WTC11 (cell line): ENCODE measurements around the gene SOX6.

ENCODE experiments used
- CTCF ChIP-seq: fragments of 200-600 bp; IDR thresholded peaks from 2 replicates; pipeline ENCODE4 v1.8.0; 2022; ENCODE audit warnings: antibody characterized with exemption
- ELF4 ChIP-seq: sonication (generic); formaldehyde crosslinking; IDR thresholded peaks from 2 replicates; pipeline ENCODE4 v1.8.1; 2022; ENCODE audit warnings: low read depth, mild to moderate bottlenecking, moderate library complexity, missing genetic modification reagents
- ETV6 ChIP-seq: sonication (generic); formaldehyde crosslinking; IDR thresholded peaks from 2 replicates; pipeline ENCODE4 v1.8.1; 2022; ENCODE audit warnings: mild to moderate bottlenecking, missing genetic modification reagents
- IRF2 ChIP-seq: sonication (generic); formaldehyde crosslinking; IDR thresholded peaks from 2 replicates; pipeline ENCODE4 v1.8.0; 2022; ENCODE audit warnings: low read depth, missing genetic modification reagents, borderline replicate concordance
- NFYB ChIP-seq: sonication (generic); formaldehyde crosslinking; conservative IDR thresholded peaks from 2 replicates; pipeline ENCODE4 v1.8.0; 2022; ENCODE audit warnings: low read depth, missing genetic modification reagents
- SP1 ChIP-seq: sonication (generic); formaldehyde crosslinking; conservative IDR thresholded peaks from 2 replicates; pipeline ENCODE4 v1.8.1; 2022; ENCODE audit warnings: missing genetic modification reagents
- TEAD4 ChIP-seq: sonication (generic); formaldehyde crosslinking; IDR thresholded peaks from 2 replicates; pipeline ENCODE4 v1.8.0; 2022; ENCODE audit warnings: mild to moderate bottlenecking, missing genetic modification reagents
- ZNF423 ChIP-seq: fragments of 250-450 bp; sonication (Bioruptor Pico); IDR thresholded peaks from 2 replicates; pipeline ENCODE4 v2.1.2; 2022; ENCODE audit warnings: mild to moderate bottlenecking, moderate library complexity
- TF ChIP-seq, protein P1 (sequence below): sonication (generic); formaldehyde crosslinking; IDR thresholded peaks from 2 replicates; pipeline ENCODE4 v1.8.1; 2022; ENCODE audit warnings: mild to moderate bottlenecking, moderate library complexity, missing genetic modification reagents
- TF ChIP-seq, protein P2 (sequence below): sonication (generic); formaldehyde crosslinking; IDR thresholded peaks from 2 replicates; pipeline ENCODE4 v1.8.1; 2023; ENCODE audit warnings: mild to moderate bottlenecking, missing genetic modification reagents, moderate library complexity

GRCh38 chr11:16171882-16172281, 184.5 kb downstream of the SOX6 start:
- TF ChIP-seq CTCF = no peak
- TF ChIP-seq SP1 = no peak
- TF ChIP-seq, protein P1, sequence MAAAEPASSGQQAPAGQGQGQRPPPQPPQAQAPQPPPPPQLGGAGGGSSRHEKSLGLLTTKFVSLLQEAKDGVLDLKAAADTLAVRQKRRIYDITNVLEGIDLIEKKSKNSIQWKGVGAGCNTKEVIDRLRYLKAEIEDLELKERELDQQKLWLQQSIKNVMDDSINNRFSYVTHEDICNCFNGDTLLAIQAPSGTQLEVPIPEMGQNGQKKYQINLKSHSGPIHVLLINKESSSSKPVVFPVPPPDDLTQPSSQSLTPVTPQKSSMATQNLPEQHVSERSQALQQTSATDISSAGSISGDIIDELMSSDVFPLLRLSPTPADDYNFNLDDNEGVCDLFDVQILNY = no peak
- TF ChIP-seq NFYB = no peak
- TF ChIP-seq, protein P2, sequence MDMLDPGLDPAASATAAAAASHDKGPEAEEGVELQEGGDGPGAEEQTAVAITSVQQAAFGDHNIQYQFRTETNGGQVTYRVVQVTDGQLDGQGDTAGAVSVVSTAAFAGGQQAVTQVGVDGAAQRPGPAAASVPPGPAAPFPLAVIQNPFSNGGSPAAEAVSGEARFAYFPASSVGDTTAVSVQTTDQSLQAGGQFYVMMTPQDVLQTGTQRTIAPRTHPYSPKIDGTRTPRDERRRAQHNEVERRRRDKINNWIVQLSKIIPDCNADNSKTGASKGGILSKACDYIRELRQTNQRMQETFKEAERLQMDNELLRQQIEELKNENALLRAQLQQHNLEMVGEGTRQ = no peak
- TF ChIP-seq TEAD4 (CRISPR knock-in tag) = no peak
- TF ChIP-seq ETV6 (CRISPR knock-in tag) = no peak
- no peak for TF ChIP-seq ELF4 (CRISPR knock-in tag)
- TF ChIP-seq ZNF423 (CRISPR knock-in tag) = no peak
- TF ChIP-seq IRF2 = no peak
